Hepatocyte (in vitro differentiated cells): ENCODE data around the gene CTSD.

ENCODE experiments used
- CTCF ChIP-seq: fragments of 200-600 bp; sonication (generic); IDR thresholded peaks from 2 replicates; pipeline ENCODE4 v1.5.1; 2016; ENCODE audit warnings: antibody characterized with exemption, mild to moderate bottlenecking; ENCODE audit not compliant: poor library complexity
- EZH2 ChIP-seq: fragments of 200-600 bp; sonication (generic); IDR thresholded peaks from 2 replicates; pipeline ENCODE4 v1.6.1; 2016; ENCODE audit warnings: antibody characterized with exemption, mild to moderate bottlenecking, borderline replicate concordance

- TF ChIP-seq EZH2 (no peak), CTCF (no peak)
Measured at GRCh38 chr11:1751531-1751921, 12.2 kb downstream of the CTSD start.
